Endothelial cell of umbilical vein (primary cell): ENCODE results near the gene TBC1D5. TPM values are rescaled to one million over a fixed set of nuclear protein-coding genes. Genes with fewer than 3 reads are reported as not detected.
"Not testable (repeated sequence)": the region's sequence is repeated elsewhere in the genome, so short reads cannot be mapped to it uniquely, and the experiment has no call there.

Source experiments
- BruUV-seq: library from RNA; stranded (reverse); fragments of 400-500 nt; replicated peaks from 2 replicates; lab custom pipeline; 2021; lab: Mats Ljungman, UMichigan
- CTCF ChIA-PET: fragments of 300-600, 350-600 bp; sonication (Branson Sonifier 250); formaldehyde crosslinking; loops from one replicate; lab custom pipeline; 2021; ENCODE audit warnings: antibody characterized with exemption, inconsistent platforms; lab: Charles Lee
- POLR2A ChIA-PET: fragments of 300-600, 350-600 bp; sonication (Branson Sonifier 250); formaldehyde crosslinking; loops from one replicate; lab custom pipeline; 2021; ENCODE audit warnings: antibody characterized with exemption, inconsistent platforms; lab: Charles Lee
- DNase-seq: peaks from one replicate; pipeline ENCODE4 v3.0.0-alpha.2; 2011; ENCODE audit warnings: low read depth, low spot score
- FAIRE-seq: peaks from 2 replicates; lab custom pipeline; 2011; peaks lifted over from hg19 to GRCh38; lab: Jason Lieb, UNC
- H2AFZ ChIP-seq: 2 replicates; pipeline ENCODE4 v1.6.0; 2012; ENCODE audit warnings: low read depth, low read length, control low read depth, inconsistent platforms
- H3K27ac ChIP-seq: 2 replicates; pipeline ENCODE4 v1.5.1; 2011; ENCODE audit warnings: low read depth, mild to moderate bottlenecking, control low read depth, low read length, moderate library complexity; ENCODE audit not compliant: insufficient read depth
- H3K27me3 ChIP-seq, 2 experiments: 2 replicates each; pipeline versions ENCODE4 v1.6.0 to v1.6.1; 2011; ENCODE audit warnings: low read length in 2 of 2, mixed read lengths in 1 of 2; ENCODE audit not compliant: control insufficient read depth in 2 of 2, insufficient read depth in 2 of 2
- H3K36me3 ChIP-seq, 2 experiments: 2 replicates in 1 of 2; 3 replicates in 1 of 2; pipeline ENCODE4 v1.5.1; 2011; ENCODE audit warnings: low read length in 2 of 2, mild to moderate bottlenecking in 1 of 2, moderate library complexity in 1 of 2; ENCODE audit not compliant: control insufficient read depth in 2 of 2, insufficient read depth in 2 of 2; ENCODE audit errors: extremely low read depth in 1 of 2
- H3K4me1 ChIP-seq: 3 replicates; pipeline ENCODE4 v1.5.1; 2011; ENCODE audit warnings: mild to moderate bottlenecking, low read length; ENCODE audit not compliant: control insufficient read depth, insufficient read depth; ENCODE audit errors: extremely low read depth
- H3K4me2 ChIP-seq: 2 replicates; pipeline ENCODE4 v1.6.1; 2011; ENCODE audit warnings: low read length, control low read depth, mixed read lengths; ENCODE audit not compliant: insufficient read depth
- H3K4me3 ChIP-seq, 3 experiments: fragments of 200-600 bp in 1 of 3; sonication (generic), shearing (Covaris generic) in 1 of 3; replicated peaks in 1 of 3; 2 replicates each; pipeline ENCODE4 v1.5.1; 2011 to 2016; ENCODE audit warnings: control low read depth in 3 of 3, low read length in 3 of 3, mild to moderate bottlenecking in 2 of 3, inconsistent platforms in 1 of 3, low read depth in 1 of 3, moderate library complexity in 1 of 3; ENCODE audit not compliant: insufficient read depth in 1 of 3
- H3K79me2 ChIP-seq: 2 replicates; pipeline ENCODE4 v1.6.0; 2012; ENCODE audit warnings: low read length, inconsistent platforms; ENCODE audit not compliant: control insufficient read depth, insufficient read depth
- H3K9ac ChIP-seq: replicated peaks from 2 replicates; pipeline ENCODE3; 2011; ENCODE audit warnings: low read length, control low read depth; ENCODE audit not compliant: insufficient read depth; ENCODE audit errors: extremely low read depth
- H3K9me1 ChIP-seq: replicated peaks from 3 replicates; pipeline ENCODE4 v1.6.0; 2011; ENCODE audit warnings: mild to moderate bottlenecking, low read length; ENCODE audit not compliant: control insufficient read depth, insufficient read depth; ENCODE audit errors: extremely low read depth
- H3K9me3 ChIP-seq: replicated peaks from 2 replicates; pipeline ENCODE4 v1.5.1; 2012; ENCODE audit warnings: low read length, inconsistent platforms; ENCODE audit not compliant: control insufficient read depth, insufficient read depth
- H4K20me1 ChIP-seq: replicated peaks from 2 replicates; pipeline ENCODE3; 2011; ENCODE audit warnings: mild to moderate bottlenecking, low read length; ENCODE audit not compliant: control insufficient read depth, insufficient read depth; ENCODE audit errors: extremely low read depth
- FOS ChIP-seq: IDR thresholded peaks from 2 replicates; pipeline ENCODE4 v1.6.1; 2011; ENCODE audit warnings: mild to moderate bottlenecking, low read length, moderate library complexity, borderline replicate concordance; ENCODE audit not compliant: insufficient read depth
- POLR2A ChIP-seq: IDR thresholded peaks from 2 replicates; pipeline ENCODE4 v1.6.1; 2012; ENCODE audit warnings: low read depth, mild to moderate bottlenecking, control low read depth, low read length
- POLR2AphosphoS5 ChIP-seq: IDR thresholded peaks from 2 replicates; pipeline ENCODE4 v1.6.1; 2012; ENCODE audit warnings: low read depth, mild to moderate bottlenecking, control low read depth, low read length, moderate library complexity; ENCODE audit not compliant: insufficient read depth
- dilution Hi-C: fragments of 300-500 bp; cut with MboI; formaldehyde crosslinking; loops from one replicate; pipeline ENCODE4 v1.15.0; 2019; ENCODE audit warnings: low sequenced_read_pairs; ENCODE audit not compliant: extremely low pct_ligation_motif_present
- intact Hi-C: fragments of 100-400 bp; cut with micrococcal nuclease; formaldehyde crosslinking; loops from one replicate; pipeline ENCODE4 v1.10.0; 2022
- polyA plus RNA-seq, 4 experiments: library from polyadenylated mRNA; depleted of rRNA in 3 of 4; stranded (reverse) in 3 of 4; unstranded in 1 of 4; fragments of >200 nt; gene quantifications; 2 replicates each; pipeline versions ENCODE4 v1.2.1 to v1.2.3, GENCODE V29; 2011 to 2012; ENCODE audit warnings: missing spikeins in 1 of 4
- total RNA-seq: library from RNA; stranded (reverse); gene quantifications from 2 replicates; pipeline ENCODE4 v1.2.3, GENCODE V29; 2021

Gene TBC1D5
- total and polyA plus RNA-seq, 2 donors (not counting 3 experiments of a cell fraction or from before 2014, with no cell fraction given): 17.5 to 44.7 TPM

DNA sequence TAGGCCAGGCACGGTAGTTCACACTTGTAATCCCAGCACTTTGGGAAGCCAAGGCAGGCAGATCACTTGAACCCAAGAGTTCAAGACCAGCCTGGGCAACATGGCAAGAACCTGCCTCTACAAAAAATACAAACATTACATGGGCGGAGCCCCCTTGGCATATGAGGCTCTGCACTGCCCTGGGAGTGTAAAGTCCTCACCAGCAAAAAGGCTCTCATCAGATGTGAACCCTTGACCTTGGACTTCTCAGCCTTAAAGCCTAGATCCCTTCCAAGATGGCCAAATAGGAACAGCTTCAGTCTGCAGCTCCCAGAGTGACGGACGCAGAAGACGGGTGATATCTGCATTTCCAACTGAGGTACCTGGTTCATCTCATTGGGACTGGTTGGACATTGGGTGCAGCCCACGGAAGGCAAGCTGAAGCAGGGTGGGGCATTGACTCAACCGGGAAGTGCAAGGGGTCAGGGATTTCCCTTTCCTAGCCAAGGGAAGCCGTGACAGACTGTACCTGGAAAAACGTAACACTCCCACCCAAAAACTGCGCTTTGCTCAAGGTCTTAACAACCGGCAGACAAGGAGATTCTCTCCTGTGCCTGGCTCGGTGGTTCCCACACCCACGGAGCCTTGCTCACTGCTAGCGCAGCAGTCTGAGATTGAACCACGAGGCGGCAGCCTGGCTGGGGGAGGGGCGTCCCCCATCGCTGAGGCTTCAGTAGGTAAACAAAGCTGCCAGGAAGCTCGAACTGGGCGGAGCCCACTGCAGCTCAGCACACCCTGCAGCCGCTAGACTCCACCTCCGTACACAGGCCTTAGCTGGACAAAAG is 49.4 kb downstream of the TBC1D5 start:
- H2AFZ ChIP-seq, H3K9me3 ChIP-seq, DNase-seq, H3K9me1 ChIP-seq, H3K36me3 ChIP-seq, FAIRE-seq, H3K9ac ChIP-seq, H3K4me3 ChIP-seq, CTCF ChIA-PET, BruUV-seq, POLR2A ChIA-PET, H3K79me2 ChIP-seq, H4K20me1 ChIP-seq, H3K27ac ChIP-seq, H3K4me2 ChIP-seq, H3K4me1 ChIP-seq, dilution Hi-C loops, intact Hi-C loops, H3K27me3 ChIP-seq: not testable (repeated sequence)

GRCh38 chr3:17687566-17687965 is 54.9 kb downstream of the TBC1D5 start:
- Histone ChIP-seq H3K27ac (no peak overlapping the region), H3K9ac (no peak overlapping the region), H2AFZ (no peak overlapping the region), H3K36me3 (no peaks in the 10 kb centered on the region), H3K9me3 (no peaks in the 10 kb centered on the region), H3K4me1 (no peaks in the 10 kb centered on the region), H3K4me2 (no peak overlapping the region), H3K79me2 (peaks cover 7% of the 10 kb centered on the region), H3K9me1 (no peaks in the 10 kb centered on the region), H3K27me3 (no peaks in the 10 kb centered on the region), H4K20me1 (peaks cover 3% of the 10 kb centered on the region), H3K4me3 (no peak overlapping the region)
- ChIA-PET POLR2A (interaction anchor here (0.7 kb wide), 1 partner anchor 1713 kb away, joined by 5 read pairs; no protein-coding TSS in a partner anchor), CTCF (interaction anchor here (1.0 kb wide), 1 partner anchor 43 kb away, joined by 6 read pairs; no protein-coding TSS in a partner anchor)
- DNase-seq (no peak), FAIRE-seq (no peak)
- no TSS peak for BruUV-seq
- intact Hi-C loops (no loop called here), dilution Hi-C loops (no loop called here)
- TF ChIP-seq POLR2A: no peak
- no peak for TF ChIP-seq FOS
- no peak for TF ChIP-seq POLR2AphosphoS5
